Left renal pelvis (tissue), 4 donors: Measurements from ENCODE around the gene WNT11. TPM values are rescaled to one million over a fixed set of nuclear protein-coding genes. Genes with fewer than 3 reads are reported as not detected.

ENCODE experiments used
- DNase-seq, 4 donors: peaks; one replicate each; pipeline ENCODE4 v3.0.0-alpha.2; 2013; ENCODE audit warnings: low read depth in 4 of 4, low spot score in 3 of 4
- polyA plus RNA-seq, 4 donors: library from polyadenylated mRNA; unstranded; fragments of 120-200 nt; gene quantifications; one replicate each; pipeline ENCODE4 v1.2.1, GENCODE V29; 2013; ENCODE audit not compliant: insufficient read length in 4 of 4

WNT11 gene
- polyA plus RNA-seq, 4 donors: 6.3 to 21.3 (median 15.4) TPM

DNA sequence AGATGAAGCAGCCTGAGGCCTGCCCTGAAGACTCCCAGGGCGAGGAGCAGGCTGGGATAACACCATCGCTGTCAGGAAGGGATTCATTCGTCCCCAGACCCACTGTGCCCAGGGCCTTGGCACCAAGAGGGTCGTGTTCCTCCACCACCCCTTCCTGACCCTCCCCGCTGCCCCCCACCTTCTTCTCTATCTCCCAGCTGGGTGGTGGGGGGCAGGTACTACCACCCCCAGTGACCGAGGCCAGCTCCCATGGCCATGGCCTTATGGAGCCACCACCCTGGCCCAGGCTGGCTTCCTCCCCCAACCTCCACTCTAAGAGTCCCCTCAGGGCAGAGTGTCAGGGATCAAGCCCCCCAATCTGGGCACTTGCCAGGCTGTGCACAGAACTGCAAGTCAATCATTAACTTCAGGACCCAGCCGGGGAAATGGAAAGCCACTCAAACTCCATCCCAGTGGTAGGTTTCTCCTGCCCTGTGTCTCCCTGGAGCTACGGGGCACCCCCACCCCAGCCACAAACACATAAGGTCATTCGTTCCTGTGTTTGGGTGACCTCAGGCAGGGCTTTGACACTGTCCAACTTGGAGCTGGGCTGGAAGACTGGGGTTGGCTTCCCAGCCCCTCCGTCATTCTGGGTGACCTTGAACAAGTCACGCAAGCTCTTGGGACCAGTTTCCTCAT lies 33.3 kb upstream of the WNT11 start:
- no peak for DNase-seq

DNA sequence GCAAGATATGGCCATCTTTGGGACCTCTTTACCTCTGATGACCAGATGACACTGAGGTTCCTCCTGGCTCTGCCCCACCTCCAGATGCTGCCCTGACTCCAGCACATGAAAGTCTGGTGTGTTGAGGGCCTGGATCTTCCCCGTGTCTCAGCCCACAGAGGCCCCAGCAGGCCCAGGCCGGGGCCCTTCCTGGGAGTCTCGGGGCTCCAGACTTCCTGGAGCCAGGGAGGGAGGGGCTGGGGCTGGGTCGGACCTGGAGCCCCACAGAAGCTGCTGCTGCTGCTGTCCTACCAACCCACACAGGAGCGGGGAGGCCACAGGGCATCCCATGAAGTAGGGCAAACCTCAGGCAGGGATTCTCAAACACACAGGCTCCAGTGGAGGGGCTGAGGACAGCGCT lies 32.2 kb upstream of the WNT11 start:
- no peak for DNase-seq

GRCh38 chr11:76237914-76238313 lies 31.6 kb upstream of the WNT11 start:
- no peak for DNase-seq

DNA sequence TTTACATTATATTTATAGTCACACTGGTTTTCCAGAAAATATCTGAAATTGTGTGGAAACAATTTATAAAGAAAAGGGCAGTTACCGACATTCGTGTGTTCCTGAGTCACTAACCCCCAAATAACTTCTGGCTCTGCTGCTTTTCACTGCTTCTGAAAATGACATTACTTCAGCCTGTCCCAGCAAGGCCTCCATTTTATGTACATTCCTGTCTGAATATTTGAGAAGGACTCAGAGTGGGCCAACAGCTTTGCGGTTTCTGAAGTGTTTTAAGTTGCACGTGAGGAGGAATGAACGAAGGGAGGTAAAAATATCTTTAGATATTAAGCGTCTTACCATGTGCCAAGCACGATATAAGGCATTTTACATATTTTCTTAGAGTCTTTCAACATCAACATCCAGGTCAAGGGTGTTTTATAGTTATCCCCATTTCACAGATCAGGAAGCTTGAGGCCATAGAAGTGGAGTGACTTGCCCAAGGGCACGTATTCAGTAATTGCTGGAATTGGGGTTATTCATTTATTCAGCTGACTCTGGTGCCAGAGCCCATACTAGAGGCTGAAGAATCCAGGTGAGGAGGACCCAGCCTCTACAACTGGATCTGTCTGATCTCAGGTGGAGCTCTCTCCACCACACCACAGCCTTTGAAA lies 30.8 kb upstream of the WNT11 start:
- DNase-seq: no peak

GRCh38 chr11:76236092-76236999 lies 30.0 kb upstream of the WNT11 start:
- DNase-seq: no peak

- DNase-seq: peak; percentile 87 to 92 (median 89)
Observed at GRCh38 chr11:76235233-76236091, 29.2 kb upstream of the WNT11 start.

DNA sequence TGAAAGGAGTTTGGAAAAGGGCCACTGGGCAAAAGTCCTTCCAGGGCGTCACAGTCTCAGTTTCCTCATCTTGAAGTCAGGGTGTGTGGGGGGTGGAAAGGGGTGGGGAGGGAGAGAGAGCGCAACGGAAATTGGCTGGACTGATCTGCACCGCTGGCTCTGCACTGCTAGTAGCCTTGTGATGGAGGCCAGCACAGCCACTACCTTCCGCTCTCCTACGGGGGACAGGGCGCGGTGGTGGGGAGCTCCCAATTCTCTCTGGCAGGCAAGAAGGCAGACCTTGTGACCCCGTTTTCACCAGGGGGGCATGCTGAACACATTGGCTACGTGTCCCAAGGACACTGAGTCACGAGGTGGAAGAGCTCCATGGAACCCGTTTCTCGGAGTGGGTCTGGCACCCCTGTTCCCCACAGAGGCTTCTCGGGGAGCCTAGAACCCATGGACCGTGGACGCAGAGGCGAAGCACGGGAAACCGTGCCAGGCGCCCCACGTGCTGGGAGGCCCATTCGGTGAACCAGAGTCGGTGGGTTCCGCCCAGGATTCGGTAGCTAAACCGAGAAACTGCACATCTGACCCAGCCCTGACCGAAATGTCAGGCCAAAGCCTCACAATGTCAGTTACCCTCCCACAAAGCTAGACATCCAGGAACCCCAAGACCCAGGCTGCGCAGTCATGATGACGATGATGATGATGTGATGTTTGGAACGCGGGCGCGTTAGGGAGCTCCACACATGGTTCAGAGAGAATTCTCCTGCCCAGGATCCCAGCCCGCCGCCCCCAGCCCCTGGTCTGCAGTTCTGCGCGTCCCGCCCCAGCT lies 28.3 kb upstream of the WNT11 start:
- no peak for DNase-seq

- DNase-seq: no peak
Observed at GRCh38 chr11:76234021-76234415, 27.7 kb upstream of the WNT11 start.

DNA sequence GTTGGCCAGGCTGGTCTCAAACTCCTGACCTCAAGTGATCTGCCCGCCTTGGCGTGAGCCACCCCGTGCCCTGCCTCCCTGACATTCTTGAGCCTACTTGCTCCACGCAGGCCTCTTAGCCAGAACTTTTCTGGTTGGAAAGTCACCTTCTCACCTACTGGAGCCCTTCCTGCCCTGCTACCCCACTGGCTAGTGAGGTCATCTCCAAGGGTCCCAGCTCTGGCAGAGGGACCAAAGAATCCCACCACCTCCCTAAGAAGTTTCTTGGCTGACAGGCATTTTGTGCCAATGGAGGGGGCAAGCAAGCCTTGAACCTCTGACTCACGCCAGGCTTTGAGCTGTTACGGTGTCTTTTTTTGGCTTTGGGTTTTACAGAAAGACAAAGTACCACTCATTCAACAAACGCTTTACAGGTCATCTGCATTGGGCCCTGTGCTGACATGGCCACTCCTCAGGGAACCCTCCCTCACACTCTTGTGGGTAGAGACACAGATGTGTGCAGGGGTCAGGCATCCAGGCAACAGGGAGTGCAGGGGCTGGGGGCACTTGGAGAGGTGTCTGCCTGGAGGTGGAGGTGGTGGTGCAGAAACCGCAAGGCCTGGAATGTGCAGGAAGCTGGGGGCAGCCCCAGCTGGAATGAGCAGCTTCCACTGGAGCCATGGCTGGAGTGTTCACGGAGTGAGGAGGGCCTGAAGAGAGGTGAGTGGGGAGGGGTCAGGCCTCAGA lies 27.1 kb upstream of the WNT11 start:
- no peak for DNase-seq

DNA sequence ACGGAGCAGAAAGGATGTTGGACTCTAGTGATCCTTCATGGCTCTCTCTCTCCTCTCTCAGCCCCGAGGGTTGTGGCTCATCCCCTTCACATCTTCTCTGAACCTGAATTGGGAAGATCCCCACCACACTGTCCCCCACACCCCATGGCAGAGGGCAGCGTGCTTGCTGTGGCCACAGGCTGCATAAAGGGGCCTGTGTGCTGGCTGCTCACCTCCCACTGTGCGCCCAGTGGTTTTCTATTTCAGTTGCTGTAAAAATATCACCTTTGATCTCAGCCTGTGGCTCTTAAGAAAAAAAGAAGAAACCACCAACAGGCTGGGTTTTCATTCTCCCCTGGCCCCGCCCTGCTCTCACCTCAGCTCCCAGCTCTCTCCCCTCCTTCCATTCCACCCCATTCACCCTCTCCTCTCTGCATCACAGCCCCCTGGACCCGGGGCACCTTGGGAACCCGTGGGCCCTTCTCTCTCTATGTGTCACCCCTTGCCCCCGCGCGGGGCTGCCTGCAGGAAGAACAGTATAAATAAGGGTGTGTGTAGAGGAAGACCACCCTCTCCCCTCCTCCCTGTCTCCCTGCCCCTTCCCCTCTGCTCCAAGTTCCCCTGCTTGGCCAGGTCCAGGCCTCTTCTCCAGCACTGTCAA lies 25.8 kb upstream of the WNT11 start:
- no peak for DNase-seq

GRCh38 chr11:76231121-76231738 lies 24.9 kb upstream of the WNT11 start:
- no peak for DNase-seq

DNA sequence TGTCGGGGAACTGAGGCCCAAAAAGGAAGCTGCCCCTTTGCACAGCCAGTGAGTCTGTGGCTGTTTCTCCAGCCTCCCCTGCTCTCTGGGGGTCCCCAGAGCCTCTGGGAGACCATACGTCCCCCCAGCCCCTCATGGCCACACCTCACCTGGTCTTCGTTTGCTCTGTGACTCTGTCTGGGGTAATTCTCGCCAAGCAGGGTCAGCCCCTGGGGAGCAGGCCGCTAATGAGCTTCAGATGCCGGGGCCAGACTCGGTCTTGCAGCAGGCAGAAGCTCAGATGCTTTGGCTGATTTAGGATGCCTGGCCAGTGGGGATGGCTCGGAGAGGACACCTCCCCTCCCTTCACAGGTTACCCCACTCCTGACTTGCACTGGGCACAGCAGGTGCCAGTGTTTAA lies 24.1 kb upstream of the WNT11 start:
- no peak for DNase-seq

DNA sequence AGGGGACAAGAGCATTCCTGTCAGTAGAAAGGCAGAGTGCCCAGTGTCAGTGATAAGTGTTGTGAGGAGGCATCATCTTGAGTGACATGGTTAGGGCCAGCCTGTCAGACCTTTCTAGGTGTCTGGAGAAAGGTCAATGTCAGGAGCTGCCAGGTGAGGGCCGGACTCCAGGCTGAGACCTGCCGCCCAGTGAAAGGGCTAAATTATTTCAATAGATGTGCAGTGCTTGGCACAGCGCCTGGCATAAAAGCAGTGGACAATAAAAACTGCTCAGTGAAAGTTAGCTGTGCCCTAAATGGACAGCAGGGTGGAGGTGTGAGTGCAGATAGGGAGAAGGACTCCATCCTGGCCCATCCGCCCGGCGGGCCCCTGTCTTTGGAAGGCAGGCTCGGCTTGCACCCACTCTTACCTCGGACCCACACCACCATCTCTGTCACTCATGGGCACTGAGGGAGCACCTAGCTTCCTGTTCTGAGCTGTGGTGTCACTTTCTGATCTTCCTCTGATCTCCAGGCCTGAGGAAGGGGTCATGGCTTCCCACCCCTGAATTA lies 23.5 kb upstream of the WNT11 start:
- no peak for DNase-seq

DNA sequence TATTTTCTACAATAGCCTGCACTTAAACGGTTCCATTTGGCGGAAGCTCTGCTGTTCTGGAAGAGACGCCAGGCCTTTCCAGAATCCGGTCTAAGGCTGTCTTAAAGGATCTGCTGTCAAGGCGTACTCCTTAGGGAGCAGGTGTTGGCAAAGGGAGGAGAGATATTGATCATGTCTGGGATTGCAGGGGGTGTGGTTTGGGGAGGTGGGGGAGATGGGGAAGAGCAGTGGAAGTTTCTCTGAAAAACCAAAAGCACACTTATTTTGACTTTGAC lies 22.5 kb upstream of the WNT11 start:
- no peak for DNase-seq

DNA sequence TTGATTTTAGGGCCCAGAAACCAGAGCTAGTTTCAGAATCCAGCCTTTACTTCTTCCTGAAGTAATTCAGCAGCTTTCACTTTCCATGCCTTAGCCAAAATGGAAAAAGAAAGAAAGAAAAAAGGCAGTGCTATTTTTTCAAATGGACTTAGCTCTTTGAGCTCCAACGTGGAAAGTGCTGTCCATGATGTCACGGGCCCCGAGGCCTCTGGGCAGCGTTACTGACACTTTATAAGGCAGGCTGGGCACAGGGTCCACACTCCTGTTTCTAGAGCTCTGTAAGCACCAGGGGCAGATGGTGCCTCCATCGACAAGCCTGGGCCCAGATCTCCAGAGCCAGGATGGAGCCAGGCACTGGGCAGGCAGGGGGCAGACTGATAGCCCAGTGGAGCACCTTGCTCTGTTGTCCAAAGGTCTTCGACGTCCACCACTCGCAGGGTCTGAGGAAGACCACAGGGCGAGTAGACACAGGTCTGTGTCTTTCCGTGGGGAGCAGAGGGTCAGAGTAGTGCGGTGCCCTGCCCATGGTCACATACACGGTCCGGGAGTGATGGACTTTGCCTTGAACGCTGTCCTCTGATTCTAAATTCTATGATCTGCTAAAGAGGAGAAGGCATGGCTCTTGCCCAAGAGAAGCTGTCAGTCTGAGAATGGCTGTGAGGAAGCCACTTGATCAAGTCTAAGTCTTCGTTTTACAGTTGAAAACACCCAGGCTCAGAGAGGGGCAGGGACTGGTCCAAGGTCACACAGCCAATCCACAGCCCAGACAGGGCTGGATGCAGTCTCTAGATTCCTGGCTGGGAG lies 22.0 kb upstream of the WNT11 start:
- DNase-seq: no peak

DNA sequence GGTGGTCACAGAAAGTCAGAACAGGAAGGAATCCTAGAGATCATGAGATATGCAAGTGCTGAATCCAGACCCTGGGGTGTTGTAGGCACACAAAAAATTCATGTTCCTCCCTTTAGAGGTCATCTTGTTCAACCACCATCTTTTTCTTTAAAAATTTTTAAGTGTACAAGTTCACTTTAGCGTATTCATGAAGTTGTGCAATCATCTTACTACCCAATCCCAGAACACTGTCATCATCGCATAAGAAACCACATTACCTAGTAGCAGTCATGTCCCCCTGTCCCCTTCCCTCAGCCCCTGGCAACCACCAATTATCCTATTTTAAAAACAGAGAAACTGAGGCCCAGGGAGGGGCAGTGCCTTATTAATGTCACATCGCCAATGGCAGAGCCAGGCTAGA lies 20.3 kb upstream of the WNT11 start:
- no peak for DNase-seq

DNA sequence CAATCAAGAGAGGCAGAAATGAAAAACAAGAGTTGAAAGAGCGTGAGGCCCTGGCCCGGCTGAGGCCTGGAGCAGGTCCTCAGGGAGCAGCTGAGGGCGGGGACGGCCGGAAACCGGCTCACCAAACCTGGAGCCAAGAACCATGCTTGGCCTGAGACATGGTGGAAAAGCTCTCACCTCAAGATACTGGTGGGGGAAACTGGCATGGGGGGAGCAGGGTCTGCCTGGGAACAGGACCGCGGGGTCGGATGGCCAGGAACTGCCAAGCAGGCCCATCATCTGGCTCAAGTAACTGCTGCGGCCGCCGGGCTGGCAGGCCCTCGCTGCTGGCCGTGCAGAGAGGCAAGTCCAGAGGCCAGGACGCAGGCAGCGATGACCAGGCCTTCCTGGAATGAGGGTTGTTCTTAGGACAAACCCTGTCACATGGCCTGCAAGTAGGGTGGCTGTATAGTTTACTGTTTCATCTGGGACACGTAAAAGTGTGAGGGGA lies 18.9 kb upstream of the WNT11 start:
- no peak for DNase-seq
